Measurements from ENCODE around the gene NHSL2. TPM values are rescaled to one million over a fixed set of nuclear protein-coding genes. Genes with fewer than 3 reads are reported as not detected.
A peak's percentile ranks its signal among the peaks of the same experiment; 100 is the strongest.

NHSL2 gene
- total RNA-seq, 1 donor from 2014 or later, result 4.0 TPM

- Histone ChIP-seq H3K79me2 (ENCODE audit: low read depth) (no peaks in the 10 kb centered on the region), H3K27me3 (no peaks in the 10 kb centered on the region), H3K4me1 (peaks cover 2% of the 10 kb centered on the region), H3K27ac (no peak overlapping the region), H3K9me3 (ENCODE audit: low read depth) (no peaks in the 10 kb centered on the region), H3K36me3 (no peaks in the 10 kb centered on the region), H3F3A (ENCODE audit: low read depth) (peaks cover 6% of the 10 kb centered on the region), H4K20me1 (ENCODE audit: low read depth) (no peaks in the 10 kb centered on the region), H3K9ac (no peak overlapping the region), H3K4me2 (no peak overlapping the region), H2AFZ (replicated peaks) (no peak overlapping the region), H3K4me3 (no peak overlapping the region)
- no peak overlapping the region for H3K27ac Mint-ChIP-seq
- H3K36me3 Mint-ChIP-seq, result no peaks in the 10 kb centered on the region
- TF ChIP-seq EZH2phosphoT487 (IDR thresholded peaks at IDR 0.05) (no peak), CTCF (IDR thresholded peaks at IDR 0.05) (no peak), EZH2 (IDR thresholded peaks at IDR 0.05) (no peak)
- no peak for DNase-seq (ENCODE audit: low spot score)
- H3K27me3 Mint-ChIP-seq (ENCODE audit: insufficient read depth, low read depth), result peaks cover 2% of the 10 kb centered on the region
- H3K4me1 Mint-ChIP-seq, result peaks cover 38% of the 10 kb centered on the region
- H3K9me3 Mint-ChIP-seq, result peaks cover 2% of the 10 kb centered on the region
- no peak overlapping the region for H3K4me3 Mint-ChIP-seq
Observed at GRCh38 chrX:72001906-72002305, 91.3 kb downstream of the NHSL2 start.

DNA sequence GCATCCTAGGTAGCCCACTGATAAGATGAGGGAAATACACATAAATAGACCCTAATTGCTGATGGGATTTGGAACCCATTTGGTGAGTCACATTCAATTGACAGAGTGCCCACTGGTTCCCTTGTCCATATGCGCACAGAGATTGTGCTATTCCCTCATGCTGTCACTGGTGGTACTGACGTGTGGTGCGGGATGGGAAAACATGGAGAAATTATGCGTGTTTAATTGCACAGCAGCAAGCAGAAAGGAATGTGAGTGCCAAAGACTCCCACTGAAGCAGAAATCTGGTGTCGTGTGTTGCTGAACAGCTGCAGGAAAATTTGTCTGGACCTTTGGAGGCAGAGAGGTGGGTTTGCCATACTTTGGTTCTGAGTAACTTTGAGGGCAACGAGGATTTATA is 92.2 kb downstream of the NHSL2 start:
- H3K9me3 Mint-ChIP-seq, result peaks cover 2% of the 10 kb centered on the region
- Histone ChIP-seq H3K27ac (no peak overlapping the region), H3K27me3 (no peaks in the 10 kb centered on the region), H3K4me3 (no peak overlapping the region), H3K9me3 (ENCODE audit: low read depth) (no peaks in the 10 kb centered on the region), H4K20me1 (ENCODE audit: low read depth) (no peaks in the 10 kb centered on the region), H3K4me2 (no peak overlapping the region), H3K36me3 (no peaks in the 10 kb centered on the region), H3K9ac (no peak overlapping the region), H2AFZ (replicated peaks) (no peak overlapping the region), H3K4me1 (no peaks in the 10 kb centered on the region), H3F3A (ENCODE audit: low read depth) (no peaks in the 10 kb centered on the region), H3K79me2 (ENCODE audit: low read depth) (no peaks in the 10 kb centered on the region)
- peaks cover 2% of the 10 kb centered on the region for H3K27me3 Mint-ChIP-seq (ENCODE audit: insufficient read depth, low read depth)
- TF ChIP-seq CTCF (IDR thresholded peaks at IDR 0.05), result no peak
- no peak for TF ChIP-seq EZH2phosphoT487 (IDR thresholded peaks at IDR 0.05)
- no peak for TF ChIP-seq EZH2 (IDR thresholded peaks at IDR 0.05)
- H3K4me3 Mint-ChIP-seq, result no peak overlapping the region
- peaks cover 35% of the 10 kb centered on the region for H3K4me1 Mint-ChIP-seq
- no peak for DNase-seq (ENCODE audit: low spot score)
- no peaks in the 10 kb centered on the region for H3K36me3 Mint-ChIP-seq
- no peak overlapping the region for H3K27ac Mint-ChIP-seq

DNA sequence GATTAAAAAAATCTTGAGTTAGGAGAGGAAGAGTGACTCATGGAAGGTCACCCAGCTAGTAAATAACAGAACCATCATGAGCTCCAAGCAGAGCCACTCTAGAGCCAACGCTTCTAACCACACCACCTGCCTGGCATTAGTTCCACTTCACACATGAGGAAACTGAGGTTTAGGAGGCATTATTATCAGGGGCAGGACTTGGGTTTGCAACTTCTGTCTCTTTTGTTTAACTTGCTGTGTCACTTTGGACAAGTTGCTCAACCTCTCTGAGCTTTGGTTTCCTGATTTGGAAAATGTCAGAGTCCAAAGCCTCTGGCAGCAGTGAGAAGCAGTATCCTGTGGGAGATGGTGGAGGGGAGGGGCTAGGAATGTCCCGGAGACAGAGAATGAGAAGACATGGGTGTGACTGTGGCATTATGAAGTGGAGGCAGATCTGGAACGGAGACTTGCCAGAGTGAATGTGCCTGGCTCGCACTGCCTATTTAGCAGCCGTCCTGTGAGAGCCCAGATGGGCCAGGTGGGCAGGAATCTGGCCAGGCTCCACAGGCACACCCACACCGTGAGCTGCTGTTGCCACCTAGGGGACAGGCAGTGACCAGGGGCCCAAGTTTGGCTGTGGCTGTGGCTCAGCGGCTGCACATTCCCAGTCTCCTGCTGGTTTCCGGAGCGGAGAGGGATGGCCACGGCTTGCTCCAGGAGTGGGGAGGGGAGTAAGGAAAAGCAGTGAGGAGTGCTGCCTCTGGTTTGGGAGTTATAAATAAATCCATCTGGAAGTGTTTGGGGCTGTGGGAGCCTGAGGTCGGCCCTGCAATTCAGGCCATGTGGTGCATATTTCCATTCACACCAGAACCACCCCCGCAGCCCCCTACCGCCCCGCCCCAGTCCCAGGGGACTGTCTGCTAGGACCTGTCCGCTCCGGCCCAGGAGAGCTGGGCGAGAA is 93.4 kb downstream of the NHSL2 start:
- no peak overlapping the region for H3K9ac ChIP-seq
- H3K79me2 ChIP-seq (ENCODE audit: low read depth), result no peaks in the 10 kb centered on the region
- H3F3A ChIP-seq (ENCODE audit: low read depth), result no peaks in the 10 kb centered on the region
- Mint-ChIP-seq H3K36me3 (no peaks in the 10 kb centered on the region), H3K9me3 (peaks cover 2% of the 10 kb centered on the region), H3K27me3 (ENCODE audit: insufficient read depth, low read depth) (peaks cover 2% of the 10 kb centered on the region), H3K4me1 (peaks cover 32% of the 10 kb centered on the region), H3K27ac (no peak overlapping the region), H3K4me3 (peak overlapping the region; percentile 61)
- H3K9me3 ChIP-seq (ENCODE audit: low read depth), result no peaks in the 10 kb centered on the region
- TF ChIP-seq CTCF (IDR thresholded peaks at IDR 0.05), result peak; percentile 48
- TF ChIP-seq EZH2phosphoT487 (IDR thresholded peaks at IDR 0.05), result no peak
- no peak overlapping the region for H2AFZ ChIP-seq (replicated peaks)
- no peak overlapping the region for H3K4me3 ChIP-seq
- no peaks in the 10 kb centered on the region for H3K4me1 ChIP-seq
- peak; percentile 64 for DNase-seq (ENCODE audit: low spot score)
- H3K36me3 ChIP-seq, result no peaks in the 10 kb centered on the region
- H4K20me1 ChIP-seq (ENCODE audit: low read depth), result no peaks in the 10 kb centered on the region
- no peaks in the 10 kb centered on the region for H3K27me3 ChIP-seq
- H3K4me2 ChIP-seq, result no peak overlapping the region
- no peak overlapping the region for H3K27ac ChIP-seq
